H1 (cell line): ENCODE results near the gene UNC5B. TPM values are rescaled to one million over a fixed set of nuclear protein-coding genes. Genes with fewer than 3 reads are reported as not detected.

Source experiments
- CTCF ChIA-PET: fragments of 300-600 bp; sonication (Branson Sonifier 250); formaldehyde crosslinking; loops from one replicate; lab custom pipeline; 2021; ENCODE audit not compliant: partially characterized antibody; lab: Charles Lee
- POLR2A ChIA-PET: fragments of 300-600 bp; sonication (Branson Sonifier 250); formaldehyde crosslinking; loops from one replicate; lab custom pipeline; 2021; ENCODE audit warnings: inconsistent platforms; ENCODE audit not compliant: partially characterized antibody; lab: Charles Lee
- DNase-seq, 2 experiments: peaks; one replicate each; pipeline versions ENCODE4 v3.0.0 to v3.0.0-alpha.2; 2010 to 2022; ENCODE audit warnings: low spot score in 2 of 2, low read depth in 1 of 2, mixed read lengths in 1 of 2
- FAIRE-seq: peaks from 2 replicates; lab custom pipeline; 2011; peaks lifted over from hg19 to GRCh38; lab: Jason Lieb, UNC
- H2AFZ ChIP-seq: 2 replicates; pipeline ENCODE4 v1.8.1; 2012; ENCODE audit warnings: low read length, inconsistent platforms
- H2AK5ac ChIP-seq: 2 replicates; pipeline ENCODE4 v1.6.1; 2013; ENCODE audit warnings: low read depth, low read length
- H2BK120ac ChIP-seq: replicated peaks from 2 replicates; pipeline ENCODE3; 2013; ENCODE audit warnings: low read depth, low read length, inconsistent platforms
- H2BK12ac ChIP-seq: 2 replicates; pipeline ENCODE4 v1.6.1; 2013; ENCODE audit warnings: low read depth, low read length
- H2BK15ac ChIP-seq: 2 replicates; pipeline ENCODE4 v1.6.1; 2013; ENCODE audit warnings: low read length
- H2BK20ac ChIP-seq: 2 replicates; pipeline ENCODE4 v1.6.1; 2013; ENCODE audit warnings: low read length
- H2BK5ac ChIP-seq: 2 replicates; pipeline ENCODE4 v1.6.1; 2013; ENCODE audit warnings: low read depth, low read length
- H3K14ac ChIP-seq: 2 replicates; pipeline ENCODE4 v1.6.1; 2013; ENCODE audit warnings: inconsistent platforms; ENCODE audit not compliant: insufficient read length
- H3K18ac ChIP-seq: 2 replicates; pipeline ENCODE4 v1.6.1; 2013; ENCODE audit warnings: low read length; ENCODE audit errors: extremely low read depth
- H3K23ac ChIP-seq: 2 replicates; pipeline ENCODE4 v1.6.1; 2013; ENCODE audit warnings: inconsistent platforms; ENCODE audit not compliant: insufficient read length
- H3K23me2 ChIP-seq: 2 replicates; pipeline ENCODE4 v1.6.1; 2013; ENCODE audit warnings: low read depth, low read length
- H3K27ac ChIP-seq: 2 replicates; pipeline ENCODE4 v1.6.1; 2011; ENCODE audit warnings: low read depth, low read length, inconsistent platforms
- H3K27me3 ChIP-seq, 4 experiments: replicated peaks in 1 of 4; 1 replicate in 1 of 4; 2 replicates in 3 of 4; pipeline versions ENCODE4 v1.6.1 to v1.8.1; 2011 to 2013; ENCODE audit warnings: low read length in 3 of 4, mild to moderate bottlenecking in 3 of 4, inconsistent platforms in 2 of 4, mixed read lengths in 2 of 4, moderate library complexity in 1 of 4; ENCODE audit not compliant: control insufficient read depth in 3 of 4, insufficient read depth in 3 of 4; ENCODE audit errors: extremely low read depth in 1 of 4
- H3K36me3 ChIP-seq, 4 experiments: 2 replicates each; pipeline versions ENCODE4 v1.6.1 to v1.8.1; 2011 to 2013; ENCODE audit warnings: mild to moderate bottlenecking in 4 of 4, low read length in 3 of 4, moderate library complexity in 2 of 4, control low read depth in 1 of 4, inconsistent platforms in 1 of 4; ENCODE audit not compliant: insufficient read depth in 4 of 4, control insufficient read depth in 2 of 4
- H3K4ac ChIP-seq: replicated peaks from 2 replicates; pipeline ENCODE3; 2013; ENCODE audit warnings: low read length, low read depth, mixed read lengths, inconsistent platforms; ENCODE audit not compliant: insufficient read length
- H3K4me1 ChIP-seq, 4 experiments: replicated peaks in 1 of 4; 1 replicate in 1 of 4; 2 replicates in 3 of 4; pipeline versions ENCODE4 v1.6.1 to v1.8.1; 2011 to 2013; ENCODE audit warnings: low read length in 3 of 4, inconsistent platforms in 2 of 4, mixed read lengths in 1 of 4; ENCODE audit not compliant: insufficient read depth in 4 of 4, control insufficient read depth in 3 of 4
- H3K4me2 ChIP-seq, 2 experiments: 2 replicates each; pipeline versions ENCODE4 v1.6.1 to v1.8.1; 2011 to 2013; ENCODE audit warnings: low read depth in 2 of 2, low read length in 2 of 2, control low read depth in 1 of 2, inconsistent platforms in 1 of 2, mild to moderate bottlenecking in 1 of 2; ENCODE audit not compliant: insufficient read depth in 1 of 2
- H3K4me3 ChIP-seq, 4 experiments: fragments of 200-600, 300-600 bp in 1 of 4; sonication (generic), shearing (Covaris generic), sonication (Bioruptor Twin) in 1 of 4; 2 replicates each; pipeline versions ENCODE4 v1.5.1 to v1.8.1; 2011 to 2016; ENCODE audit warnings: low read length in 4 of 4, low read depth in 3 of 4, control low read depth in 2 of 4, inconsistent platforms in 2 of 4, mild to moderate bottlenecking in 2 of 4, mixed read lengths in 1 of 4, moderate library complexity in 1 of 4; ENCODE audit not compliant: insufficient read depth in 2 of 4; ENCODE audit errors: extremely low read depth in 1 of 4
- H3K56ac ChIP-seq: replicated peaks from 2 replicates; pipeline ENCODE3; 2013; ENCODE audit warnings: low read depth, mild to moderate bottlenecking, mixed read lengths, low read length, inconsistent platforms; ENCODE audit not compliant: insufficient read length
- H3K79me1 ChIP-seq: 2 replicates; pipeline ENCODE4 v1.6.1; 2013; ENCODE audit warnings: low read depth, low read length, control low read depth
- H3K79me2 ChIP-seq, 2 experiments: 2 replicates each; pipeline versions ENCODE4 v1.6.1 to v1.8.1; 2012 to 2013; ENCODE audit warnings: low read length in 2 of 2, mild to moderate bottlenecking in 2 of 2, inconsistent platforms in 1 of 2; ENCODE audit not compliant: insufficient read depth in 2 of 2, control insufficient read depth in 1 of 2
- H3K9ac ChIP-seq, 4 experiments: replicated peaks in 1 of 4; 1 replicate in 1 of 4; 2 replicates in 3 of 4; pipeline versions ENCODE4 v1.6.1 to v1.8.1; 2011 to 2013; ENCODE audit warnings: low read depth in 3 of 4, low read length in 3 of 4, control low read depth in 2 of 4, mild to moderate bottlenecking in 2 of 4, moderate library complexity in 2 of 4, inconsistent platforms in 1 of 4; ENCODE audit errors: extremely low read depth in 1 of 4
- H3K9me3 ChIP-seq, 2 experiments: 2 replicates each; pipeline versions ENCODE4 v1.6.1 to v1.8.1; 2012 to 2013; ENCODE audit warnings: mild to moderate bottlenecking in 2 of 2, moderate library complexity in 2 of 2, control low read depth in 1 of 2, inconsistent platforms in 1 of 2, low read depth in 1 of 2, low read length in 1 of 2, mixed read lengths in 1 of 2; ENCODE audit not compliant: insufficient read depth in 2 of 2
- H4K20me1 ChIP-seq, 2 experiments: replicated peaks in 1 of 2; 2 replicates each; pipeline versions ENCODE3 to v1.8.1; 2011 to 2013; ENCODE audit warnings: inconsistent platforms in 2 of 2, low read length in 2 of 2, mild to moderate bottlenecking in 1 of 2; ENCODE audit not compliant: insufficient read depth in 2 of 2, control insufficient read depth in 1 of 2
- H4K5ac ChIP-seq: 2 replicates; pipeline ENCODE4 v1.6.1; 2013; ENCODE audit warnings: low read length, low read depth, mixed read lengths, inconsistent platforms; ENCODE audit not compliant: insufficient read length
- H4K8ac ChIP-seq: 2 replicates; pipeline ENCODE4 v1.8.0; 2013; ENCODE audit warnings: mild to moderate bottlenecking, moderate library complexity, low read length, inconsistent platforms; ENCODE audit not compliant: insufficient read depth; ENCODE audit errors: extremely low read depth
- H4K91ac ChIP-seq: replicated peaks from 2 replicates; pipeline ENCODE3; 2013; ENCODE audit warnings: low read length, mixed read lengths, inconsistent platforms; ENCODE audit not compliant: insufficient read length
- ASH2L ChIP-seq: fragments of 200-600, 300-600 bp; sonication (generic); IDR thresholded peaks from one replicate; pipeline ENCODE4 v1.7.1; 2017; ENCODE audit warnings: low read length
- ATF2 ChIP-seq: IDR thresholded peaks from 2 replicates; pipeline ENCODE4 v1.6.1; 2012; ENCODE audit warnings: low read length, inconsistent platforms
- BRCA1 ChIP-seq: IDR thresholded peaks from 2 replicates; pipeline ENCODE4 v1.6.1; 2012; ENCODE audit warnings: low read depth, low read length, improper control_type of control experiment
- CEBPB ChIP-seq: IDR thresholded peaks from 2 replicates; pipeline ENCODE4 v1.6.1; 2012; ENCODE audit warnings: low read depth, low read length
- EGR1 ChIP-seq: IDR thresholded peaks from 2 replicates; pipeline ENCODE4 v1.6.1; 2011; ENCODE audit warnings: low read depth, low read length, borderline replicate concordance
- KDM1A ChIP-seq: fragments of 200-600, 300-600 bp; sonication (generic); IDR thresholded peaks from 2 replicates; pipeline ENCODE4 v1.7.1; 2016; ENCODE audit warnings: mild to moderate bottlenecking, low read length, borderline replicate concordance
- SIN3A ChIP-seq, 2 experiments: IDR thresholded peaks in 1 of 2; conservative IDR thresholded peaks in 1 of 2; 2 replicates each; pipeline ENCODE4 v1.6.1; 2011 to 2012; ENCODE audit warnings: low read length in 2 of 2, improper control_type of control experiment in 1 of 2, low read depth in 1 of 2, mild to moderate bottlenecking in 1 of 2
- SUZ12 ChIP-seq: fragments of 200-600 bp; sonication (generic); IDR thresholded peaks from 2 replicates; pipeline ENCODE4 v1.6.1; 2012; ENCODE audit warnings: mild to moderate bottlenecking, inconsistent platforms, low read length, moderate library complexity, mixed read lengths
- TAF1 ChIP-seq: IDR thresholded peaks from 2 replicates; pipeline ENCODE4 v1.6.1; 2011; ENCODE audit warnings: mild to moderate bottlenecking, low read depth, low read length
- TAF7 ChIP-seq: optimal IDR thresholded peaks from 2 replicates; pipeline ENCODE3; 2011; ENCODE audit warnings: low read depth, mild to moderate bottlenecking, inconsistent platforms, low read length, moderate library complexity, borderline replicate concordance
- WGBS, 2 experiments: shearing (Covaris generic) in 1 of 2; methylation state at CpG; one replicate each; pipeline versions ENCODE4 v1.1.6 to v1.1.7; 2013 to 2015; ENCODE audit warnings: low lambda C conversion rate in 2 of 2, mixed read lengths in 2 of 2, inconsistent platforms in 1 of 2, low coverage in 1 of 2, missing lambda C conversion rate in 1 of 2; ENCODE audit not compliant: insufficient replicate concordance in 2 of 2, insufficient coverage in 1 of 2, insufficient read length in 1 of 2; ENCODE audit errors: extremely low coverage in 1 of 2, missing lambda C conversion rate in 1 of 2; 5-methylcytosine and 5-hydroxymethylcytosine counted together
- polyA plus RNA-seq, 7 experiments: library from polyadenylated mRNA; depleted of rRNA in 3 of 7; stranded (reverse) in 5 of 7; unstranded in 2 of 7; fragments of >200 nt in 5 of 7; fragments of 200-250 nt in 2 of 7; gene quantifications; 1 replicate in 5 of 7; 2 replicates in 1 of 7; 4 replicates in 1 of 7; pipeline versions ENCODE4 v1.2.1 to v1.2.3, GENCODE V29; 2011 to 2013; ENCODE audit warnings: missing spikeins in 2 of 7, mixed read lengths in 2 of 7
- total RNA-seq: library from RNA; stranded (reverse); fragmentation: NEBNext Ultra II Directional; extraction: Animal tissue kit (Norgen Biotek cat#: 25700); gene quantifications from 2 replicates; pipeline ENCODE4 v1.2.1, GENCODE V29; 2021

Gene UNC5B
- total and polyA plus RNA-seq, 2 of the 8 experiments (the other 6 are each of a cell fraction or from before 2014, with no cell fraction given) = 27.9 to 31.8 TPM

GRCh38 chr10:71234004-71234894 is 21.9 kb downstream of the UNC5B start:
- H3K4me1 ChIP-seq = peaks cover 7 to 19% (median 13%) of the 10 kb centered on the region in 4 experiments
- no peak for FAIRE-seq
- H3K4me2 ChIP-seq = no peak overlapping the region
- H2BK120ac ChIP-seq = no peak overlapping the region
- H3K36me3 ChIP-seq = no peaks in the 10 kb centered on the region
- peaks cover 11% of the 10 kb centered on the region for H3K79me1 ChIP-seq
- peaks cover 0 to 16% of the 10 kb centered on the region in 2 experiments; a peak in 1 of 4 replicates for H3K79me2 ChIP-seq
- H2BK15ac ChIP-seq = no peak overlapping the region
- 0 out of 7 replicates have a peak, but pooled peaks cover 0 to 2% (median 0%) of the 10 kb centered on the region in 4 experiments for H3K27me3 ChIP-seq
- no peak overlapping the region; a peak in 1 of 7 replicates for H3K9ac ChIP-seq
- no peak overlapping the region for H3K18ac ChIP-seq
- H2BK20ac ChIP-seq = no peak overlapping the region
- POLR2A ChIA-PET = interaction anchor here (1.3 to 1.4 kb wide), 2 partner anchors 12 to 31 kb away, joined by 3 read pairs; no protein-coding TSS in a partner anchor
- H4K20me1 ChIP-seq = peaks cover 8 to 13% of the 10 kb centered on the region in 2 experiments
- H3K4me3 ChIP-seq = no peak overlapping the region
- no peak overlapping the region for H2AK5ac ChIP-seq
- H4K8ac ChIP-seq = no peak overlapping the region
- no peak overlapping the region for H3K56ac ChIP-seq
- no peak overlapping the region for H3K14ac ChIP-seq
- CTCF ChIA-PET = interaction anchor here (0.8 to 7.2 kb wide), 6 partner anchors 10 to 50 kb away, joined by 3 to 58 read pairs (median 4); no protein-coding TSS in a partner anchor
- H3K23me2 ChIP-seq = no peaks in the 10 kb centered on the region
- H2BK5ac ChIP-seq = no peak overlapping the region
- H3K27ac ChIP-seq = no peak overlapping the region
- no peaks in the 10 kb centered on the region for H3K9me3 ChIP-seq
- H3K4ac ChIP-seq = no peak overlapping the region
- no peak overlapping the region for H2BK12ac ChIP-seq
- 83% methylated on average over 10 of the region's 10 CpGs; no CpG with 5 or more reads in 1 of the 2 experiments for WGBS, 2 experiments
- no peak overlapping the region for H4K91ac ChIP-seq
- no peak overlapping the region for H3K23ac ChIP-seq
- DNase-seq = no peak
- no peak overlapping the region for H2AFZ ChIP-seq
- H4K5ac ChIP-seq = no peak overlapping the region
- TF ChIP-seq SUZ12 (no peak), EGR1 (no peak), TAF1 (no peak), CEBPB (no peak), TAF7 (no peak), SIN3A (conservative IDR thresholded peaks at IDR 0.05 in 1 of 2, IDR thresholded peaks at IDR 0.05 in 1 of 2; ENCODE audit: low read depth in 1 of 2, low read length in 2 of 2) (no peak), ATF2 (no peak), KDM1A (no peak), ASH2L (no peak), BRCA1 (no peak)
